Endothelial cell (in vitro differentiated cells): Measurements from ENCODE around the gene C9orf152. TPM values are rescaled to one million over a fixed set of nuclear protein-coding genes. Genes with fewer than 3 reads are reported as not detected.
A peak's percentile ranks its signal among the peaks of the same experiment; 100 is the strongest.

Experiments used
- DNase-seq: peaks from one replicate; pipeline ENCODE4 v3.0.0; 2021; ENCODE audit warnings: low spot score
- H3K27ac Mint-ChIP-seq: one replicate; pipeline ENCODE4 v1.8.0; 2021; ENCODE audit warnings: mixed read lengths, inconsistent platforms; ENCODE audit not compliant: unreplicated experiment
- H3K27me3 Mint-ChIP-seq: one replicate; pipeline ENCODE4 v1.8.0; 2021; ENCODE audit warnings: mild to moderate bottlenecking, moderate library complexity, mixed read lengths, inconsistent platforms; ENCODE audit not compliant: unreplicated experiment
- H3K36me3 Mint-ChIP-seq: one replicate; pipeline ENCODE4 v1.8.0; 2021; ENCODE audit warnings: mild to moderate bottlenecking, low read depth, mixed read lengths, inconsistent platforms; ENCODE audit not compliant: unreplicated experiment
- H3K4me1 Mint-ChIP-seq: one replicate; pipeline ENCODE4 v1.8.0; 2021; ENCODE audit warnings: mild to moderate bottlenecking, mixed read lengths, inconsistent platforms; ENCODE audit not compliant: unreplicated experiment
- H3K4me3 Mint-ChIP-seq: one replicate; pipeline ENCODE4 v1.8.0; 2021; ENCODE audit warnings: mild to moderate bottlenecking, mixed read lengths, inconsistent platforms; ENCODE audit not compliant: unreplicated experiment
- H3K9me3 Mint-ChIP-seq: one replicate; pipeline ENCODE4 v1.8.0; 2021; ENCODE audit warnings: mixed read lengths, inconsistent platforms; ENCODE audit not compliant: unreplicated experiment
- CTCF ChIP-seq: fragments of 200-600 bp; sonication (generic); IDR thresholded peaks from one replicate; pipeline ENCODE4 v1.5.0; 2021; ENCODE audit warnings: antibody characterized with exemption; ENCODE audit not compliant: unreplicated experiment
- total RNA-seq: library from RNA; stranded (reverse); fragmentation: NEBNext Ultra II Directional; extraction: Animal tissue kit (Norgen Biotek cat#: 25700); gene quantifications from one replicate; pipeline ENCODE4 v1.2.1, GENCODE V29; 2021; ENCODE audit not compliant: unreplicated experiment

C9orf152 gene
- total RNA-seq, 1 donor from 2014 or later, result not detected

GRCh38 chr9:110175275-110175968 lies 32.5 kb downstream of the C9orf152 start:
- peaks cover 7% of the 10 kb centered on the region for H3K27me3 Mint-ChIP-seq
- no peak overlapping the region for H3K4me3 Mint-ChIP-seq
- no peak overlapping the region for H3K27ac Mint-ChIP-seq
- peaks cover 33% of the 10 kb centered on the region for H3K4me1 Mint-ChIP-seq
- H3K9me3 Mint-ChIP-seq, result no peaks in the 10 kb centered on the region
- H3K36me3 Mint-ChIP-seq, result peaks cover 22% of the 10 kb centered on the region
- TF ChIP-seq CTCF, result no peak
- DNase-seq, result no peak

GRCh38 chr9:110173322-110173642 lies 34.7 kb downstream of the C9orf152 start:
- H3K4me3 Mint-ChIP-seq, result peak overlapping the region; percentile 69
- H3K27ac Mint-ChIP-seq, result no peak overlapping the region
- TF ChIP-seq CTCF, result no peak
- H3K4me1 Mint-ChIP-seq, result peaks cover 36% of the 10 kb centered on the region
- peaks cover 13% of the 10 kb centered on the region for H3K27me3 Mint-ChIP-seq
- peaks cover 40% of the 10 kb centered on the region for H3K36me3 Mint-ChIP-seq
- H3K9me3 Mint-ChIP-seq, result no peaks in the 10 kb centered on the region
- DNase-seq, result no peak

- TF ChIP-seq CTCF, result no peak
- no peaks in the 10 kb centered on the region for H3K9me3 Mint-ChIP-seq
- no peak for DNase-seq
- peak overlapping the region; percentile 68 for H3K4me3 Mint-ChIP-seq
- H3K27ac Mint-ChIP-seq, result peak overlapping the region; percentile 5
- peaks cover 18% of the 10 kb centered on the region for H3K27me3 Mint-ChIP-seq
- H3K4me1 Mint-ChIP-seq, result peaks cover 39% of the 10 kb centered on the region
- H3K36me3 Mint-ChIP-seq, result peaks cover 49% of the 10 kb centered on the region
Observed at GRCh38 chr9:110170357-110171257, 37.4 kb downstream of the C9orf152 start.

- peaks cover 47% of the 10 kb centered on the region for H3K36me3 Mint-ChIP-seq
- no peak for TF ChIP-seq CTCF
- H3K4me3 Mint-ChIP-seq, result peak overlapping the region; percentile 22
- no peaks in the 10 kb centered on the region for H3K9me3 Mint-ChIP-seq
- H3K27me3 Mint-ChIP-seq, result peaks cover 18% of the 10 kb centered on the region
- no peak for DNase-seq
- peaks cover 43% of the 10 kb centered on the region for H3K4me1 Mint-ChIP-seq
- peak overlapping the region; percentile 53 for H3K27ac Mint-ChIP-seq
Observed at GRCh38 chr9:110168486-110168885, 39.5 kb downstream of the C9orf152 start.

- peaks cover 45% of the 10 kb centered on the region for H3K36me3 Mint-ChIP-seq
- peaks cover 19% of the 10 kb centered on the region for H3K27me3 Mint-ChIP-seq
- no peak for TF ChIP-seq CTCF
- H3K27ac Mint-ChIP-seq, result no peak overlapping the region
- H3K4me3 Mint-ChIP-seq, result no peak overlapping the region
- no peak for DNase-seq
- H3K9me3 Mint-ChIP-seq, result no peaks in the 10 kb centered on the region
- peaks cover 37% of the 10 kb centered on the region for H3K4me1 Mint-ChIP-seq
Observed at GRCh38 chr9:110161940-110162339, 46.0 kb downstream of the C9orf152 start.
